Measurements from ENCODE around the gene AKAP17A. TPM values are rescaled to one million over a fixed set of nuclear protein-coding genes. Genes with fewer than 3 reads are reported as not detected.

AKAP17A gene
- total RNA-seq, 2 donors from 2014 or later: 42.2 to 50.9 TPM

DNA sequence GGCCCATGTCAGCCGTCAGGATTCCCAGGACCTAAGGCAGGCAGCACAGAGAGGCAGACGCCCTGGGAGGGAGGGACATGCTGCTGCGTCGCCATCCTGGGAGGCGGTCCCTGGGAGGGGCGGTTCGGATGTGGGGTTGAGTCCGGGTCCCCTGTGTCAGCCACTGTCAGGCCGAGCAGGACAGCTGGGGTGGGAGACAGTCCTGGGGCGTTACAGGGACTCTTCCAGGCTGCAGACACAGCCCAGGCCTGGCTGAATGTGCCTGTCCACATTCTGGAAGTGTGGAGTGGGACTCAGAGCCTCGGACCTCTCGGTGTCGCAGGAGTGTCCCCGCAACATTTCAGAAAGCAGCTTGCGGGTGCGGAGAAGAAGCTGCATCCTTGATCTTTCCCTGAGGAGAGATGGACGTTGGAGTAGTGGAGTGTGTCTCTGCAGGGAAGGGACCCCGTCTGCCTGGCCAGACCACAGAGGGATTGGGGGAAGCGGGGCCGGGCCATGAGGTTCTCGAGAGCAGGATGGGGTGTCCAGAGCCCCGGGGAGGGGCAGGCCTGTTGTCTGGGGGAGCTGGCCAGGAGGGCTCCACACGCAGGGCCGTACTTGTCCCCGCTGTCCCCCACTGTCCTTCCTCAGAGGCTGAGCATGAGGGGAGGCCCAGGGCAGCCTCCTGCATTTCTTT is 6.1 kb downstream of the AKAP17A start:
- DNase-seq: peak; percentile 31
- no peaks in the 10 kb centered on the region for H3K9me3 Mint-ChIP-seq
- WGBS, 2 experiments (ENCODE audit: insufficient coverage in 1 of 2, insufficient read length in 1 of 2): 96% methylated on average over 18 to 25 of the region's 25 CpGs
- peaks cover 70% of the 10 kb centered on the region for H3K36me3 Mint-ChIP-seq (ENCODE audit: low read depth)
- Histone ChIP-seq H3K9ac (ENCODE audit: extremely low read depth, low read length, poor library complexity, severe bottlenecking) (no peak overlapping the region), H3K9me3 (ENCODE audit: control insufficient read depth, low read length) (peaks cover 5% of the 10 kb centered on the region), H3K4me3 (ENCODE audit: low read length) (no peak overlapping the region), H3K4me1 (ENCODE audit: control insufficient read depth, insufficient read depth, low read length) (peaks cover 4% of the 10 kb centered on the region), H3K27ac (ENCODE audit: low read depth, low read length) (no peak overlapping the region), H3K27me3 (ENCODE audit: control insufficient read depth, insufficient read depth, low read length, poor library complexity, severe bottlenecking) (no peaks in the 10 kb centered on the region), H3K36me3 (ENCODE audit: control insufficient read depth, insufficient read depth, low read length) (peaks cover 60% of the 10 kb centered on the region)
- H3K4me1 Mint-ChIP-seq: peaks cover 10% of the 10 kb centered on the region
- no peaks in the 10 kb centered on the region for H3K27me3 Mint-ChIP-seq (ENCODE audit: insufficient read depth)
- TF ChIP-seq, protein P1, sequence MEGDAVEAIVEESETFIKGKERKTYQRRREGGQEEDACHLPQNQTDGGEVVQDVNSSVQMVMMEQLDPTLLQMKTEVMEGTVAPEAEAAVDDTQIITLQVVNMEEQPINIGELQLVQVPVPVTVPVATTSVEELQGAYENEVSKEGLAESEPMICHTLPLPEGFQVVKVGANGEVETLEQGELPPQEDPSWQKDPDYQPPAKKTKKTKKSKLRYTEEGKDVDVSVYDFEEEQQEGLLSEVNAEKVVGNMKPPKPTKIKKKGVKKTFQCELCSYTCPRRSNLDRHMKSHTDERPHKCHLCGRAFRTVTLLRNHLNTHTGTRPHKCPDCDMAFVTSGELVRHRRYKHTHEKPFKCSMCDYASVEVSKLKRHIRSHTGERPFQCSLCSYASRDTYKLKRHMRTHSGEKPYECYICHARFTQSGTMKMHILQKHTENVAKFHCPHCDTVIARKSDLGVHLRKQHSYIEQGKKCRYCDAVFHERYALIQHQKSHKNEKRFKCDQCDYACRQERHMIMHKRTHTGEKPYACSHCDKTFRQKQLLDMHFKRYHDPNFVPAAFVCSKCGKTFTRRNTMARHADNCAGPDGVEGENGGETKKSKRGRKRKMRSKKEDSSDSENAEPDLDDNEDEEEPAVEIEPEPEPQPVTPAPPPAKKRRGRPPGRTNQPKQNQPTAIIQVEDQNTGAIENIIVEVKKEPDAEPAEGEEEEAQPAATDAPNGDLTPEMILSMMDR (conservative IDR thresholded peaks at IDR 0.05): no peak
- H3K27ac Mint-ChIP-seq: no peak overlapping the region
- H3K4me3 Mint-ChIP-seq: no peak overlapping the region

DNA sequence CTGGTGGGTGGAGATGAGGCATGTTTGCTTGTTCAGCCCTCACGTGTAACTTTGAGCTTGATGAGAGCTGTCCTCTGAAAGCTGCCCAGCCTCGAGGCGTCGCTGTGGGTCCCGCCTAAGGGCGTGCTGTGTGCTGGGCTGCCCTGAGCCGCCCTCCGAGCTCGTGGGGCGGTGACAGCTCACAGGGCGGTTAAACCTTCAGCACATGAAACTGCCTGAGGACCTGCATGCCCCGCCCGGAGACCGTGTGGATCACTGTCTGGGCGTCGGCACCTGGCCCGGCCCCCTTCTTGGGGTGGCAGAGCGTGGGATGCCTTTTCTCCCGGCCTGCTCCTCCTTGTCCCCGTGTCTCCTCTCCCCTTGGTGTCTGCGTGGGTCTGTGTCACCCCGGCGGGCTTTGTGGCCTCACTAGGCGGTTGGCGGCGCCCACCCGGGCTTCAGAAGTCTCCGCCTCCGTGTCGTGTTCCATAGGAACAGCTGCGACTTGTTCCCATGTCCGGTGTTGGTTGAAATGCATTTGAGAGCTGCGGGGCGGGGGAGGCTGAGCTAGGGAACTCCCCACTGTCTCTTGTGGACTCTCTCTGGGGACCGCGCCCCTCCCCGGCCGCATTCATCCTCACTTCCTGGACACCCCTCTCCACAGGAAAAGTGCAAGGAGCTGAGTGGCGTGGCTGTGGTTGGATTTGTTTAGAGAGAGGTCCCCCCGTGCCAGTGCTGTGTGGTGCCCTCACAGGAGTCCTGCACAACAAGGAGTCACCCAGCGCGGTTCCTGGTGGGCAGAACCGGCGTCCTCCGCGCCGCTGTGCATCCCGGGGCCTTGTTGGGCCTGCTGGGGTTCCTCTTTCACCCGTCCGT is 6.8 kb downstream of the AKAP17A start:
- DNase-seq: peak; percentile 33
- Mint-ChIP-seq H3K4me1 (peaks cover 3% of the 10 kb centered on the region), H3K9me3 (no peaks in the 10 kb centered on the region)

More for the DNA sequence above, 6.8 kb downstream of the AKAP17A start:
- Histone ChIP-seq H3K9ac (ENCODE audit: extremely low read depth, low read length, poor library complexity, severe bottlenecking) (no peak overlapping the region), H3K9me3 (ENCODE audit: control insufficient read depth, low read length) (peaks cover 5% of the 10 kb centered on the region), H3K27ac (ENCODE audit: low read depth, low read length) (no peak overlapping the region), H3K4me3 (ENCODE audit: low read length) (no peak overlapping the region), H3K4me1 (ENCODE audit: control insufficient read depth, insufficient read depth, low read length) (peaks cover 3% of the 10 kb centered on the region), H3K27me3 (ENCODE audit: control insufficient read depth, insufficient read depth, low read length, poor library complexity, severe bottlenecking) (no peaks in the 10 kb centered on the region), H3K36me3 (ENCODE audit: control insufficient read depth, insufficient read depth, low read length) (peaks cover 63% of the 10 kb centered on the region)
- H3K36me3 Mint-ChIP-seq (ENCODE audit: low read depth): peaks cover 74% of the 10 kb centered on the region
- whole genome bisulfite sequencing, 2 experiments (ENCODE audit: insufficient coverage in 1 of 2, insufficient read length in 1 of 2): 96 to 100% methylated on average over 33 to 47 of the region's 50 CpGs
- TF ChIP-seq, protein P1 (conservative IDR thresholded peaks at IDR 0.05): no peak
- no peak overlapping the region for H3K4me3 Mint-ChIP-seq
- H3K27me3 Mint-ChIP-seq (ENCODE audit: insufficient read depth): no peaks in the 10 kb centered on the region
- no peak overlapping the region for H3K27ac Mint-ChIP-seq

Measured in endodermal cell (in vitro differentiated cells).